Natural killer cell treated with Interleukin-12 subunit alpha and Interleukin-12 subunit beta and Interleukin-15 and Interleukin-18, amount 100 ng/mL, for 72 hours (primary cell): ENCODE results near the gene PIP4P1. TPM values are rescaled to one million over a fixed set of nuclear protein-coding genes. Genes with fewer than 3 reads are reported as not detected.
A peak's percentile ranks its signal among the peaks of the same experiment; 100 is the strongest.

Experiments used
- ATAC-seq, 2 donors: fragments of 150-1000 bp; cut with Tn5 transposase in 1 of 2; sonication (Bioruptor Pico), chemical (Tn5 transposase) in 1 of 2; 2 replicates each; pipeline ENCODE4 v1.10.0; 2021
- DNase-seq: peaks from one replicate; pipeline ENCODE4 v3.0.0; 2022; ENCODE audit warnings: low spot score
- H3K27ac Mint-ChIP-seq, 2 donors: 1 replicate in 1 of 2; 2 replicates in 1 of 2; pipeline ENCODE4 v1.8.0; 2022; ENCODE audit warnings: mixed read lengths in 2 of 2, mild to moderate bottlenecking in 1 of 2, moderate library complexity in 1 of 2
- H3K27me3 Mint-ChIP-seq, 2 donors: 1 replicate in 1 of 2; 2 replicates in 1 of 2; pipeline ENCODE4 v1.8.0; 2022; ENCODE audit warnings: mixed read lengths in 2 of 2
- H3K36me3 Mint-ChIP-seq: one replicate; pipeline ENCODE4 v1.8.0; 2022; ENCODE audit warnings: mixed read lengths
- H3K4me1 Mint-ChIP-seq, 2 donors: 1 replicate in 1 of 2; 2 replicates in 1 of 2; pipeline ENCODE4 v1.8.0; 2022; ENCODE audit warnings: low read depth in 2 of 2, mixed read lengths in 2 of 2, mild to moderate bottlenecking in 1 of 2
- H3K4me3 Mint-ChIP-seq: one replicate; pipeline ENCODE4 v1.8.0; 2022; ENCODE audit warnings: mixed read lengths
- H3K9me3 Mint-ChIP-seq: 2 replicates; pipeline ENCODE4 v1.8.0; 2022; ENCODE audit warnings: mixed read lengths
- total RNA-seq, 2 donors: library from RNA; stranded (reverse); gene quantifications; one replicate each; pipeline ENCODE4 v1.2.3, GENCODE V29; 2022

Gene PIP4P1
- total RNA-seq, 2 donors from 2014 or later: 33.3 to 34.5 TPM

DNA sequence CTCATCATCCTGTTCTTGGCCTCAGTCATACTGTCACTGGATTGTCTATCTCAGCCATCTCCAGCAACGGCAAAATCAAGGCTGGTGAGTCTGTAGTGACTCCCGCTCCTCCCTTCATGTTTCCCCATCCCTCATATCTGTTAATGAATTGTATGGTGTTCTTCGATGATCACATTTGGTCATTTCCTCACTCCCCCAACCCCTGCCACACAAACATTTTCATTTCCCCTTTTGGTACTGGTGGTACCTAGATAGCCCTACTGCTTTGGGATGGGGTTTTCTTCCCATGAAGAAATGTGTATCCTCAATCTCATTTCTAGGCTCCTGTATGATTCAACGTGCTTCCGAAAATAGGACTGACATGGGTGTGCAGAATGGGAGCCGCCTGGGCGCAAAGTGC is 22.6 kb downstream of the PIP4P1 start:
- Mint-ChIP-seq H3K27me3 (peaks cover 0 to 4% of the 10 kb centered on the region in 2 donors), H3K27ac (no peak overlapping the region), H3K9me3 (no peaks in the 10 kb centered on the region), H3K4me3 (no peak overlapping the region), H3K4me1 (peaks cover 10 to 11% of the 10 kb centered on the region in 2 donors), H3K36me3 (no peaks in the 10 kb centered on the region)
- no peak for DNase-seq
- ATAC-seq: no peak

DNA sequence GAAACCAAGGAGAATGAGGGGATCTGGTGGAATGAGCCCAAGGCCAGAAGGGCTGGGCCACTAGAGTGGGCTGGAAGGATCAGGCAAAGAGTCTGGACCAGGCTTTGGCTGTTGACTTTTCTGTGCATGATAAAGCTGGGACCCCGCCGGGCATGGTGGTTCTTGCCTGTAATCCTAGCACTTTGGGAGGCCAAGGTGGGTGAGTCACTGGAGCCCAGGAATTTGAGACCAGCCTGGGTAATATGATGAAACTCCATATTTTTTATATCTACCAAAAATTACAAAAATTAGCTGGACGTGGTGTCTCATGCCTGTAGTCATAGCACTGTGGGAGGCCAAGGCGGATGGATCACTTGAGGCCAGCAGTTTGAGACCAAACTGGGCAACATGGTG is 24.9 kb downstream of the PIP4P1 start:
- H3K27ac Mint-ChIP-seq: no peak overlapping the region
- peaks cover 6 to 8% of the 10 kb centered on the region in 2 donors for H3K4me1 Mint-ChIP-seq
- DNase-seq: no peak
- peaks cover 0 to 4% of the 10 kb centered on the region in 2 donors for H3K27me3 Mint-ChIP-seq
- no peaks in the 10 kb centered on the region for H3K9me3 Mint-ChIP-seq
- no peak for ATAC-seq
- H3K36me3 Mint-ChIP-seq: no peaks in the 10 kb centered on the region
- H3K4me3 Mint-ChIP-seq: no peak overlapping the region

DNA sequence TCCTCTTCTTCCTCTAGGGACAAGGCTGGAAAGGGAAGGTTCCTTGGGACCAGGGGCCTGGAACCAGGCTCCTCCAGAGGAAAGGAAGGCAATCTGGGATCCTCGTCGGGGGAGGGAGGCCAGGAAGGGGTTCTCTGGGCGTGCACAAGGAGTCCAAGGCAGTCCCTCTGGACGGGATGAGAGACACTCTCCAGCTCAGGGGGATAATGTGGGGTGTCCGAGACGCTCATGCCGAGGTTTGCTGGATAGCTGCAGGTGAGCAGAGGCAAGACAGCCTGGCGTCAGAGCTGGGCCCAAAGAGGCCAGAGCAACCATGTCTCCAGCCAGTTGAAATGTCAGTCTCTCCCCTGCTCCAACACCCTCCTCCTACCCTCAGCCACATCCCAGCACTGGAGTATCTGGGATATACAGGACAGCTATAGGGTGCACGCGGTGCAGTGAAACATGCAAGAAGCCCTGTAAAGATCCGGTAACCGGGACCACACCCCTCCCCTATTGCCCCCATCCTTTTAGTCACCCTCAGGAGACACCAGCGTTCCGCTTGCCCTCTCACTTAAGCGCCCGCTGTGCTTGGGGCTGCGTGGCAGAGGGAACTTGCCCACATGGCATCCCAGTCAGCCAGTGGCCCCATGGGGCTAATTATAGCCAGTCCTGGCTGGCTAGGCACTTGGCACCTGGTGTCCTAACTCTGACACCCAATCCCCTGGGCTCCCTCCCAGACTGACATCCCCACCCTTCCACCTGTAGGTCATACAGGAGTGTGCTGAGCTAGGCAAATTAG is 25.5 kb downstream of the PIP4P1 start, which contains the start of gene KLHL33:
TSS of gene KLHL33 (minus strand) at position 585 of the 781 bp plus-strand sequence. CDS start at position 230, 355 bp downstream.
- Mint-ChIP-seq H3K4me3 (no peak within 1 kb of the TSS), H3K4me1 (peaks cover 3 to 5% of the 10 kb centered on the region in 2 donors), H3K27ac (no peak within 1 kb of the TSS), H3K27me3 (peaks cover 0 to 4% of the 10 kb centered on the region in 2 donors), H3K36me3 (no peaks in the 10 kb centered on the region), H3K9me3 (no peaks in the 10 kb centered on the region)
- no peak for DNase-seq
- no peak for ATAC-seq

DNA sequence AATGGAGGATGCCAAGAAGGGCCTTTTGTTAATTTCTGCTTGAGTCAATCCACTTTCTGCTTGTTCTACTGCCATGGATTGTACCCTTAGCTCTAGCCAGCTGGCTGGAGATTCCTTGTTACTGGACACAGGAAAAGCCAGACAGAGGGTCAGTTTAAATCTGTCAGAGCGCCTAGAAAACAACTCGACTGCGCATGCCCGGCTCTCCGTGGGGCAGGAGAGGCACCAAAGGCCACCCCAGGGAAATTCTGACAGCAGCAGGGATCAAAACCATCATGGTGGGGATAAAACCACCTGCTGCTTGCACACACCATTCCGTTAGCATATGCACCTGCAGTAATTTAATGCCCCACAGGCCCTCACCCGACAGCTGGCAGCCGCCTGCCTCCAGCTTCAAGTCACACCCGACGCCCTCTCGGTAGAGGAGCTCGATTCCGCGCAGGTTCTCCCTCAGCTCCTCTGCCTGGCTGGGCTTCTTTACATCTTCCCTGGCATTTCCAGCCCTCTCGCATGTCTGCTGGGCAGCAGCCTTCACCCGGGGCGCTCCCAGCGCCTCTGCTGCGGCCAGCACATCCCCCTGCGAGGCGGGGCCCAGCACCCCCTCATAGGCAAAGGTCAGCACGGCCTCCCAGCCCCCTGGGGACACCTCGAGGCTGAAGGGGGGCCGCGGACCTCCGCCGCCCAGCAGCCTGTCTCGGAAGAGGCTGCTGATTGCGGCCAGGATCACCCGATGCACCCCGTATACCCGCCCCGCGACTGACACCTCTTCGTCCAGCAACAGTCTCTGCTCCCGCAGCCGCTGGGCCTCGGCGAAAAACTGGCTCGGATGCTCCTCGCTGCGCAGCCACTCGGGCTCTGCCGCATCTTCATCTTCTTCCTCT is 26.3 kb downstream of the PIP4P1 start:
- DNase-seq: no peak

DNA sequence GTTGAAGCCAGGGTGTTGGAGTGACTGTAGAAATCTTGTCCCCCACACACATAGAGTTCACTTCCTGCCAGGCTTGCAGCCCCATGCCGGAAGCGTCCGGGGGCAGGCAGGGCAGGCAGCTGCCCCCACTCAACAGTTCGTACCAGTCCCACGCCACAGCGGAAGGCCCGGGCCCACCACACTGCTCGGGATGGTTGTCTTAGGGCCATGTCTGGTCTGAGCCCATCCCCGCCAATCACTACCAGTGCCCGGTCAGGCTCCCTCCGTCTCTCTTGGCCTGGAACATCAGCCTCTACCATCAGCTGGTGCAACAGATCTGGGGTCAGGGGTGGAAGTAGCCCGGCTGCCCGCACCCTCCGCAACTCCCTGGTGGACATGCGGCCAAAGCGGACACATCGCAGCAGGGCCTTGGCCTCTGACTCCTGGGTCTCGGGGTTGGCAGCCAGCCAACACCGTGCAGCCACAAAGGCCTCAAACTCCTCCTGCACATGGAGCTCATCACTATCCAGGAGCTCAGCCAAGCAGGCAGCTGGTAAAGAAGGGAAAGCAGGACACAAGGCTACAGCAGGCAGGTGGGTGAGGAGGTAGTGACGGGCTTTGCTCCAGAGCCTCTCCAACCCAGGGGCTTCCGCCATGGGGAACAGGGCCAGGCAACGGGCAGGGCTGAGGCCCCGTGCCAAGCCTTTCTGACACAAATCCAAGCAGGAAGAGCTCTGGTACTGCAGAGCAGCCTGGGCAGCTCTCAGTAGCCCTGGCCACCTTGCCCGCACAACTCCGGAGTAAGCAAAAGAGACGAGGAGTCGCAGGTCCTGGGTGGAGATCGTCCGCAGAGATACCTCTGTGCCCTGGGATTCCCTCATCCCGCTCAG is 31.2 kb downstream of the PIP4P1 start:
- peak; percentile 48 to 52 for ATAC-seq
- DNase-seq: no peak
- H3K27me3 Mint-ChIP-seq: no peaks in the 10 kb centered on the region
- H3K27ac Mint-ChIP-seq: peak overlapping the region; percentile 44 to 85
- H3K4me1 Mint-ChIP-seq: peaks cover 22% of the 10 kb centered on the region in 2 donors
- no peaks in the 10 kb centered on the region for H3K9me3 Mint-ChIP-seq
- no peak overlapping the region for H3K4me3 Mint-ChIP-seq
- no peaks in the 10 kb centered on the region for H3K36me3 Mint-ChIP-seq

More for the DNA sequence above, 26.3 kb downstream of the PIP4P1 start:
- ATAC-seq: no peak
- no peak overlapping the region for H3K4me3 Mint-ChIP-seq
- H3K27ac Mint-ChIP-seq: no peak overlapping the region
- no peaks in the 10 kb centered on the region for H3K4me1 Mint-ChIP-seq
- H3K36me3 Mint-ChIP-seq: no peaks in the 10 kb centered on the region
- no peaks in the 10 kb centered on the region for H3K9me3 Mint-ChIP-seq
- H3K27me3 Mint-ChIP-seq: peaks cover 0 to 4% of the 10 kb centered on the region in 2 donors

DNA sequence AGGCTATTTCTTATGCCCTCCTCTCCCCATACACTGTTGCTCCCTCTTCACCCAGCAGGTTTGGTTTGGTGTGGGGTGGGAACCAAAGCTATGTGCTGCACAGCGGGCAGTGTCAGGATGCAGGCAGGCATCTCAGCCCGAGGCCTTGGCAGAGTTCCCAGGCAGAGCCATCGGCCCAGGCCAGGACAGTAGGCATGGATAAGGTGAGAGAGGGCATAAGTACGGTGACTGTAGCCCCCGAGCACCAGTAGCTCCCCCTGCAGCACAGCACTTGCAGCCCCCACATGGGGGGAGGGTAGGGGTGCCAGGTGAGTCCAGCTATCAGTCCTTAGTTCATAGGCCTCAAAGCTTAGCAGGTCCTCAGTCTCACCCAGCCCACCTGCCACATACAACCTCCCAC is 32.4 kb downstream of the PIP4P1 start:
- peak overlapping the region; percentile 71 for H3K4me3 Mint-ChIP-seq
- peaks cover 22% of the 10 kb centered on the region in 2 donors for H3K4me1 Mint-ChIP-seq
- no peaks in the 10 kb centered on the region for H3K36me3 Mint-ChIP-seq
- no peak for DNase-seq
- H3K27ac Mint-ChIP-seq: peak overlapping the region; percentile 82 to 85
- H3K9me3 Mint-ChIP-seq: no peaks in the 10 kb centered on the region
- ATAC-seq: no peak
- no peaks in the 10 kb centered on the region for H3K27me3 Mint-ChIP-seq

DNA sequence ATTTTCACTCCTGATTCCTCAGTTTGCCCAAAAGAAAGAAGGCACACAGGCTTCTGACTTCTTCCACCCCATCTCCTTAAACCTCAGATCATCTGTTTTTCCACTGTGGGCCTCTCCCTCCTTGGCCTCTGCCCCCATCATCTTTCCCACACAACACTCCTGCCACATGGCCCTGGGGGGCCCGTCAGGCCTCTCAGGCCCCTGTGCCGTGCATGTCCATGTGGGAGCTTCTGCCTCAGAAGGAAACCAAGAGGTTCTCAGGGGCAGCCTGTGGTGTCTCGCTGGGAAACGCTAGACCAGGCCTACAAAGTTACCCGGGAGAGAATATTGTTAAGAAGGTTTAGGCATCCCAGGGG is 33.2 kb downstream of the PIP4P1 start:
- peak; percentile 3 to 53 for ATAC-seq
- Mint-ChIP-seq H3K36me3 (no peaks in the 10 kb centered on the region), H3K4me1 (peaks cover 22% of the 10 kb centered on the region in 2 donors), H3K27me3 (no peaks in the 10 kb centered on the region), H3K27ac (peak overlapping the region; percentile 82 to 85), H3K9me3 (no peaks in the 10 kb centered on the region), H3K4me3 (peak overlapping the region; percentile 71)
- DNase-seq: no peak

DNA sequence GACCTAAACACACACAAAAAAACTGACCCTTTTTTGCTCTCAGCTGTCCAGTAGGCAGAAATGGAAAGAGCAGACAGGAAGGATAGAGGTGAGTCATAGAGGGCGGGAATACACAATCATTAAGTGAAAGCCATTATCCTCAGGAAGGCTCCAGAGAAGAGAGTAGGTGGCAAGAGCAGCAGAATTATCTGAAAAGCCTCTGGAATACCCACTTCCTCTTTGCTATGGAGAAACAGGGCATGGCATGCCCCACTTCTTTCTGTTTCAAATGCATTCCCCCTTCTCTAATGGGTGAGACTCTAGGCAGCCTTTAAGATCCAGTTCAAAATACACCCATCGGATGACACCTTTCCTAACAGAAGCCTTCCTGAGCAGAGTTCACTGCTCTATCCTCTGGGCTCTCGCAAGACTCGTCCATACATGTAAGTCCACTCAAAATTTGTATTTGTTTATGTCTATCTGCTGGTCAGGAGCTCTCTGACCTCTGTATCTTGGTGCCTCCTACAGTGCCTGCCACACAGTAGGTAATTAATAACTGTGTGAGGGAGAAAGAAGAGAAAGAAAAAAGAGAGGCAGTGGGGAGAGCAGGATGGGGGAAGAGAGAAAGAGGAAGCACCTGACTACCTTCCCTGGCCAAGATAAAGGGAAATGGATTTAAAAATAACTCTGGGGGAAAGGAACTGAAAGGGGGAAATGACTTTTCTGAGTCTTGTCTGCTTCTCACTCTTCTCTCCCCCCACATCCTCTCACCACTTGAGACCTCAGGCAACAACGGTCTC is 33.8 kb downstream of the PIP4P1 start:
- DNase-seq (no peak), ATAC-seq (peak; percentile 40 to 73)
- Mint-ChIP-seq H3K27ac (peak overlapping the region; percentile 82 to 85), H3K9me3 (no peaks in the 10 kb centered on the region), H3K4me1 (peaks cover 22% of the 10 kb centered on the region in 2 donors), H3K27me3 (no peaks in the 10 kb centered on the region), H3K4me3 (peak overlapping the region; percentile 71), H3K36me3 (no peaks in the 10 kb centered on the region)

DNA sequence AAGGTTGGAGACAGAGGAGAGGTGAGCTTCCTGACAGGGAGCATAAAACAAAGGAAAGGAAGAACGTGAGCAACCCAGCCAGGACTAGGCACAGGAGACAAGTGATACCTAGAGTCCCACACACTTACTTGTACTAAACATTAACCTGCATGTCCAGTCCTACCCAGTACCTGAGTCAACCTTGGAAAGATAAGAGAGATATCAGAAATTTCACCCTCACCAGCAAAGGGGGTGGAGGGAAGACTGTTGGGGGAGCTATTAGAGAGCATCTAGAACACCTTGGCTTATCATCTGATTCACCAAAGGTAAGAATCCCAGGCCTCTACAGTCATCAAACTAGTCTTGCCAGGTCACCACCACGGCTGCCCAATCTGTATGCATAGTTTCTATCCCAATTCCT is 36.4 kb downstream of the PIP4P1 start:
- Mint-ChIP-seq H3K27me3 (no peaks in the 10 kb centered on the region), H3K27ac (no peak overlapping the region), H3K4me3 (no peak overlapping the region), H3K36me3 (no peaks in the 10 kb centered on the region), H3K4me1 (peaks cover 22% of the 10 kb centered on the region in 2 donors), H3K9me3 (no peaks in the 10 kb centered on the region)
- DNase-seq (no peak), ATAC-seq (no peak)

DNA sequence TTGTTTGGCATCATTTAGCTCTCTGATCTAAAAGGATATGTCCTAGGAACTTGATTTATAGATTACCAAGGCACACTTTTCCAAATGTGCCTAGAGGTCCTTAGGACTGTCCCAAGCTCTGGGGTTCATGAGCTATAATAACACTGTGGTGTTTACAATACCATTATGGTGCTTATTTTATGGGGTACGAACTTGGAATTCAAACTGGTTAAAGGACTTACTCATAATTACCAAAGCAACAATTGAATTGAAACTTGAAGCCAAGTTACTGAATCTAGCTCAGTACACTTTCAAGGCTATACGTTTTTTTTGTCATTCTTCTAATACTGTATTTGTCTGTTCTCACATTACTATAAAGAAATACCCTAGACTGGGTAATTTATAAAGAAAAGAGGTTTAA is 38.3 kb downstream of the PIP4P1 start:
- DNase-seq (no peak), ATAC-seq (no peak)
- H3K36me3 Mint-ChIP-seq: no peaks in the 10 kb centered on the region
- H3K9me3 Mint-ChIP-seq: no peaks in the 10 kb centered on the region
- no peak overlapping the region for H3K4me3 Mint-ChIP-seq
- no peak overlapping the region for H3K27ac Mint-ChIP-seq
- H3K27me3 Mint-ChIP-seq: no peaks in the 10 kb centered on the region
- peaks cover 8 to 9% of the 10 kb centered on the region in 2 donors for H3K4me1 Mint-ChIP-seq

DNA sequence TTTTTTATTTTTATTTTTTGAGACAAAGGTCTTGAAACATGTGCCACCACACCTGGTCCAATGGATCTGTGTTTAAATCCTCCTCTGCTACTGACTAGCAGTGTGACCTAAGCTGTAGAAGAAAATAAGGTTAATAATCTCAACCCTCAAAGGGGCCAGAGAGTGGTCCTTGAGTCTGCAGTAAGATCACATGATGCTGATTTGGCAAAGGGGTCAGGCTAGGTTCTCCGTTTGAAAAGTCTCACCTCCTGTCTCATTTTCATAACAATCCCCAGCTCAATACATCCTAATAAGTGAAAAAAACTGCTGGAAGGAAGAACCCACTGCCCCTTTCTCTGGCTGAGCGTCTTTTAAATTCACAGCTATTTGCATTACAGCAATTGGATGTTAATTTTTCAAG is 40.0 kb downstream of the PIP4P1 start:
- ATAC-seq (no peak), DNase-seq (no peak)
- no peaks in the 10 kb centered on the region for H3K36me3 Mint-ChIP-seq
- H3K9me3 Mint-ChIP-seq: no peaks in the 10 kb centered on the region
- no peak overlapping the region for H3K4me3 Mint-ChIP-seq
- no peaks in the 10 kb centered on the region for H3K4me1 Mint-ChIP-seq
- H3K27ac Mint-ChIP-seq: no peak overlapping the region
- H3K27me3 Mint-ChIP-seq: no peaks in the 10 kb centered on the region

DNA sequence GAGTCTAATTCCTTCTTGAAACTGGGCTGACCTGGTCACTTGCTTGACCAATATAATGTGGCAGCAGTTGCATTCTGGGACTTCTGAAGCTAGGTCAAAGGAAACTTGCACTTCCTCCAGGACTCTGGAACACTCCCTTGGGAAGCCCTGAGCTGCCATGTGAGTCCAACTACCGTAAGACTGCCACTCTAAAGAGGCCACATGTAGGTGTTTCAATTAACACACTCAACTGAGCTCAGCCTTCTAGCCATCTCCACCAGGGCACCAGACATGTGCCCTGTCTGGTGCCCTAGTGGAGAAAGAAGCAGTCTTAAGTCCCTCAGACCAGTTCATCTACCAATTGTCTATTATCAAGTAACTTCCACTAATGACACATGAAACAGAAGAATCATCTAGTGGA is 41.8 kb downstream of the PIP4P1 start:
- DNase-seq (no peak), ATAC-seq (no peak)
- Mint-ChIP-seq H3K4me1 (peaks cover 5 to 6% of the 10 kb centered on the region in 2 donors), H3K27me3 (no peaks in the 10 kb centered on the region), H3K36me3 (no peaks in the 10 kb centered on the region), H3K4me3 (no peak overlapping the region), H3K27ac (no peak overlapping the region), H3K9me3 (no peaks in the 10 kb centered on the region)

DNA sequence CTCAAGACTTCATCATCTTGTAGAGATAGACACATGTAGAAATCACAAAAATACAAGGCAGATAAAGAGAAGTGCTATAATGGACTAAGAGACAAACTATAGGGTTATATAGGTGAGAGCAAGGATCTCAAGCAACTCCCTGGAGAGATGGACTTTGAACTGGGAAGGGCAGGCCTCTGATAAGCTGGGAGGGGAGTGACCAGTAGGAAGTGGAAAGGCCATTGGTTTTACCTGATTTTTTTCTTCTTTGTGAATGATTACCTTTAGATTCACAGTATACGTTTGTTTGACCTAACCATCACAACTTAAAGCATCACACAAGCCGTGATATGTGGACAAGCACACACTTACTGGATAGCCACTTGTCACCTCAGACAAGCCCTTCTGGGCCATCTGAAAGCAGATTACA is 42.7 kb downstream of the PIP4P1 start:
- Mint-ChIP-seq H3K4me3 (no peak overlapping the region), H3K9me3 (no peaks in the 10 kb centered on the region), H3K27me3 (no peaks in the 10 kb centered on the region), H3K36me3 (no peaks in the 10 kb centered on the region), H3K27ac (no peak overlapping the region), H3K4me1 (peaks cover 12% of the 10 kb centered on the region in 2 donors)
- no peak for DNase-seq
- no peak for ATAC-seq
